Panc1 (cell line): ENCODE data around the gene AADACL2.

Experiments
- CTCF ChIP-seq: fragments of 450-650 bp; IDR thresholded peaks from 2 replicates; pipeline ENCODE4 v1.5.1; 2017; ENCODE audit warnings: mild to moderate bottlenecking
- POLR2AphosphoS5 ChIP-seq: IDR thresholded peaks from 2 replicates; pipeline ENCODE4 v1.6.1; 2012; ENCODE audit warnings: mild to moderate bottlenecking, low read depth, low read length, moderate library complexity
- REST ChIP-seq, 2 experiments: IDR thresholded peaks; 2 replicates each; pipeline ENCODE4 v1.6.1; 2011 to 2012; ENCODE audit warnings: low read depth in 2 of 2, control low read depth in 1 of 2, low read length in 1 of 2, mild to moderate bottlenecking in 1 of 2, moderate library complexity in 1 of 2; ENCODE audit not compliant: insufficient read depth in 1 of 2
- SIN3A ChIP-seq: IDR thresholded peaks from 2 replicates; pipeline ENCODE4 v1.6.1; 2012; ENCODE audit warnings: low read depth, mild to moderate bottlenecking, low read length, moderate library complexity, borderline replicate concordance; ENCODE audit not compliant: insufficient read depth
- TCF7L2 ChIP-seq: IDR thresholded peaks from 2 replicates; pipeline ENCODE4 v1.6.1; 2011; ENCODE audit warnings: mild to moderate bottlenecking, low read depth, low read length, inconsistent platforms

- TF ChIP-seq POLR2AphosphoS5 (no peak), CTCF (no peak), SIN3A (no peak), REST (IDR thresholded peaks at IDR 0.05; ENCODE audit: insufficient read depth in 1 of 2, low read depth in 2 of 2, low read length in 1 of 2) (no peak), TCF7L2 (no peak)
Observed at GRCh38 chr3:151769175-151769574, 35.4 kb downstream of the AADACL2 start.
